GM18511 (cell line): ENCODE results near the gene ORAI3.
A peak's percentile ranks its signal among the peaks of the same experiment; 100 is the strongest.
"Not testable (repeated sequence)": the region's sequence is repeated elsewhere in the genome, so short reads cannot be mapped to it uniquely, and the experiment has no call there.

ENCODE experiments used
- ATAC-seq: cut with Tn5 transposase; IDR thresholded peaks from one replicate; pipeline ENCODE4 v1.9.1; 2021; ENCODE audit warnings: mild to moderate bottlenecking, moderate library complexity; ENCODE audit not compliant: unreplicated experiment

ORAI3 gene

GRCh38 chr16:30923554-30924075, 25.3 kb upstream of the ORAI3 start, which contains the start of gene FBXL19:
FBXL19 (plus strand) TSS chr16:30923572; CDS start chr16:30925755, 2,183 bp downstream.
- no peak for ATAC-seq

- no peak for ATAC-seq
These were observed 24.6 kb upstream of the ORAI3 start for GRCh38 chr16:30924076-30924912.

GRCh38 chr16:30924913-30925631, 23.8 kb upstream of the ORAI3 start:
- ATAC-seq = no peak

GRCh38 chr16:30925632-30925987, 23.3 kb upstream of the ORAI3 start:
- ATAC-seq = no peak

- ATAC-seq = no peak
These were observed 22.7 kb upstream of the ORAI3 start for GRCh38 chr16:30925995-30926811.

GRCh38 chr16:30926937-30927788, 21.7 kb upstream of the ORAI3 start:
- ATAC-seq = no peak

GRCh38 chr16:30927789-30928378, 21.0 kb upstream of the ORAI3 start:
- ATAC-seq = no peak

GRCh38 chr16:30928390-30928789, 20.5 kb upstream of the ORAI3 start:
- ATAC-seq = no peak

- ATAC-seq = no peak
These were observed 19.7 kb upstream of the ORAI3 start for GRCh38 chr16:30929167-30929566.

- ATAC-seq = no peak
These were observed 18.7 kb upstream of the ORAI3 start for GRCh38 chr16:30930160-30930571.

GRCh38 chr16:30931068-30931650, 17.7 kb upstream of the ORAI3 start:
- no peak for ATAC-seq

GRCh38 chr16:30934827-30935557, 13.9 kb upstream of the ORAI3 start:
- no peak for ATAC-seq

- ATAC-seq = no peak
These were observed 11.2 kb upstream of the ORAI3 start for GRCh38 chr16:30937692-30938091.

GRCh38 chr16:30939571-30939970, 9.3 kb upstream of the ORAI3 start:
- not testable (repeated sequence) for ATAC-seq

- ATAC-seq = peak; percentile 96
These were observed 7.1 kb upstream of the ORAI3 start for GRCh38 chr16:30941600-30942425.

GRCh38 chr16:30942426-30942806, 6.5 kb upstream of the ORAI3 start:
- ATAC-seq = no peak

GRCh38 chr16:30944352-30944751, 4.5 kb upstream of the ORAI3 start:
- ATAC-seq = no peak
